ENCODE data around the gene LENG9. TPM values are rescaled to one million over a fixed set of nuclear protein-coding genes. Genes with fewer than 3 reads are reported as not detected.

LENG9 gene
- total RNA-seq, 1 donor from 2014 or later: 6.0 TPM

DNA sequence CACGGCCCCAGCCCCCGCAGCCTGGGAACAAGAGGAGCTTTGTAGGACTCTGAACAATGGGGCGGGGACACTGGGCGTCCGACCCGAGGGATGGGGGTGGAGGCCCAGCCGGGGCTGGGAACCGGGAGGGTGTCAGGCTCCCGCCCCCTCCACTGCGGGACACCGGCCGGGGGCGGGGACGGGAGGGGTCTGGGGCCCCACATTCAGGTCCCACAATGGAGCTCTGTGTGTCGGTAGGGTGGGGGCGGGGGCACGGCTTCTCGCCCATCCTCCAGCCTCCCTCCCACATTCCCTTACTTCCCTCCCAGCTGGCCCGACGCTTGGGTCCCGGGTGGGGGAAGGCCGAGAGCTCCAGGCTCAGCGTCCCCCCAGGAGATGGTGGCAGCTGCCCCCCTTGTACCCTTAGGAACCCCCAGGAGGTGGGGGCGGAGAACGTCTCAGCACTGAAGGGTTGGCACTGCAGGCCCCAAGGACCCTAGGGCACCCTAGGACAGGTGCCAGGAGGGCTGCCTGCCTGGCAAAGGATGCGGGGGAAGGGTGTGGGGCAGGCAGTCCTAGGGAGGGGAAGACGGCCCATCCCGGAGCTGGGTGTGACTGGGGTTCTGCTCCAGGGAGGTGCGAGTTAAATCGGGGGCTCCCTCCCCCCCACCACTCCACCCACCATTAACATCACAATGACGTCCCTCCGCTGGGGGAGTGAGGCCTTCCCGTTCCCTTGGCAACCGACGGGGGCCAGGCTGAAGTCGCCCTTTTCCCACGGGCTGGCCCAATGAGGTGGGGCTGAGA, 43.0 kb downstream of the LENG9 start:
- no peak for DNase-seq

DNA sequence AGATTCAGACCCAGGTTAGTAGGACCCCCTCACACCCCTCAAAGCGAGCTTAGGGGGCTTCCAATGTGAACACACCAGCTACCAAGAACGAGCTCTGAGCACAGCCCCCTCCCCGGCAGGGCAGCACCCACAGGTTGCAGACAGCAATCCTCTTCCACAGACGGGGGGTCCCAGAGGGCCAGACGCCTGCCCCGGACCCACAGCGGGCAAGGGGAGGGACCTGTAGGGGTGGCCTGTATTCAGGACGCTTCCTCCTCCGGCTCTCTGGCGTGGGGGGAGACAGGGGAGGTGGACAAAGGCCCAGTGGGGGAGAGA, 43.6 kb downstream of the LENG9 start:
- DNase-seq: no peak

DNA sequence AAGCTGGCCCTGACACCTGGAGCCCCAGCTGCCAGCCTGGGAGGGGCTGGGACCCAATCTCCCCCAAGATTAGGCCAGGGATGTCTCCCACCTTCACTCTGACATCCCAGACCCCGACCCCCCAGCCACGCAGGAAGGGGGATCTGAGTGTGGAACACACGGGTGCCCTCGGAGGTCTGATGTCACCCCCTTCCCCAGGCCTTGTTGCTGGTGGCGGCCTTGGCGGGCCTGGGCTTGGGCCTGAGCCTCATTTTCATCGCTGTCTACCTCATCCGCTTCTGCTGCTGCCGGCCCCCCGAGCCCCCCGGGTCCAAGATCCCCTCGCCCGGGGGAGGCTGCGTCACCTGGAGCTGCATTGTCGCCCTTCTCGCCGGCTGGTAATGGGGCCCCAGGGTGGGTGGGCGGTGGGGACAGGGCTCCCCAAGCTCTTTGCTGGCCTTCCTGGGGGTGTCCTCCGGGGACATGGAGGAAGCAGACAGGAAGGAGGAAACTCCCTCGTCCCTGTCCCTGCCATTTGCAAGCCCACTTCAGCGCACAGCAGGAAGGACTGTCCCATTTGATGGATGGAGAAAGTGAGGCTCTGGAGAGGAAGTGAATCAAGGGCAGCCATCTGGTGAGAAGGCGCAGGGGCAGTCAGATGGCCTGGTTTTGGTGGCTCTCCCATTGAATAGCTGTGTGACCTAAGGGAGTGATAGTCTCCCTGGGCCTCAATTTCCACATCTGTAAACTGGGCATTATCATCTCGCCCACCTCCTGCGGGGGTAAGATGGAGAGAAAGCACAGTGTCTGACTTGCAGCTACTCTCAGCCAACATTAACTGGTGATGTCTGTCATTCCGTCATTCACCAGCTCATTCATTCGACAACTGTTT, 44.4 kb downstream of the LENG9 start:
- DNase-seq: no peak

DNA sequence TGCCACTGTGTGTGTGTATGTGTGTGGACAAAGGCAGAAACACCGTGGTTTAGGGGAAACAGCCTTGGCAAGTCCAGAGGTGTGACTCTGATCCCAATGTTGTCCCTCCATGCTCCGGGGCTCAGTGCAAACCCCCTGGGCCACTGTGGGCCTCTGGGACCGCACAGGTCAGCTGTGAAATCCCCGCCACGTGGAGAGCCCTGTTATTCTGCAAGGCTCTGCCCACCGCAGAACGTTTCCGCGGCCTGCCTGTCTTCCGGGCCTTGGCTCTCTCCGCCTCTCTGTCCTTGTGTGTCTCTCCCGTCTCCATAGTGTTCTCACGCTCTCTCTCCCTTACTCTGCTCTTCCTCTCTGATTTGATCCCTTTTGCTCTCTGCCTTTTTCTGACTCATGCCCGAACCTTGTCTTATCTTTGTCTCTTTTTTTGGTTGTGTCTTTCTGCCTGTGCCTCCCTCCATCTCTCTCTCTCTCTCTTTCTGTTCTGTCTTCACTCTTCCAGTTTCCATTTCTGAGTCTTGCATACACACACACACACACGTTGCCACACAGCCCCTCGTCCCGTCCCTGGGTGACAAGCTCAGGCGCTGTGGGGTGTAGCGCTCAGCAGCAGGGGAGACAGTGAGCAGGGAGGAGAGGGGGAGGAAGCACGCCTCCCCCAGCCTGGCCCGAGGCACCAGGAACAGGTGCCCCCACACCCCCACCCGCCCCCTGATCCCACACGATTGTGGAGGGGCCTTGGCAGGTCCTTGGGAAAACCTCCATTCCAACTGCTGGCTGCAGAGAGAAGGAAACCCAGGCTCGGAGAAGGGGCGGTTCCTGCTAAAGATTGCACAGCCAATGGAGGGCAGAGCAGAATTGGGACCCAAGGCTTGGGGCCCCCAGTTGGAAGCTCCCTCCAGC, 45.3 kb downstream of the LENG9 start:
- DNase-seq: no peak

DNA sequence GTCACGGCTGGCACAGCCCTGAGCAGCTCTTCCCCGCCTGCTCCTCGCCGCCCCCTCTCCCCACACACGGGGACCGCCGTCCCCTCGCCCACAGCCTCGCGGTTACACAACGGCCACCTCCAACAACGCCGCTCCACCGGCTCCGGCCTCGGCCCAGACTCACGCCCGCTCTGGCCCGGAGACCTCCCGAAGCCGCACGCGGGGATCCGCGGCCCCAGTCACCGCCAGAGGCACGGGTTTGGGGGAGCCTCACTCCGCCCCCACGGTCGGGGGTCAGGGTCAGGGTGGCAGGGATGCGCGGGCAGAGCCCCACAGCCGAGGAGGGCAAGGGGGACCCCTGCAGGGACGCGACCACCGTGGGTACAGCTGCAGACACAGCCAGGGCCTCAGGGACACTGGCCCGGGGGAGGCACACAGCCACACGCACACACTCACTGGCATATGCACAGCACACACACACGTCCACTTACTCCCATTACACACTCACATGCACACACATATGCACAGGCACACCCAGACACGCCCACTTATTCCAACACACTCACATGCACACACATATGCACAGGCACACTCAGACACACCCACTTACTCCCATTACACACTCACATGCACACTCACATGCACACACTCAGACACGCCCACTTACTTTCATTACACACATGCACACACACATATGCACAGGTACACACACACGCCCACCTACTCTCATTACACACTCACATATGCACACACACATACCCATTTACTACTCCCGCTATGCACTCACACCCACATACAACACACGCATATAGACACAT, 46.7 kb downstream of the LENG9 start:
- no peak for DNase-seq

DNA sequence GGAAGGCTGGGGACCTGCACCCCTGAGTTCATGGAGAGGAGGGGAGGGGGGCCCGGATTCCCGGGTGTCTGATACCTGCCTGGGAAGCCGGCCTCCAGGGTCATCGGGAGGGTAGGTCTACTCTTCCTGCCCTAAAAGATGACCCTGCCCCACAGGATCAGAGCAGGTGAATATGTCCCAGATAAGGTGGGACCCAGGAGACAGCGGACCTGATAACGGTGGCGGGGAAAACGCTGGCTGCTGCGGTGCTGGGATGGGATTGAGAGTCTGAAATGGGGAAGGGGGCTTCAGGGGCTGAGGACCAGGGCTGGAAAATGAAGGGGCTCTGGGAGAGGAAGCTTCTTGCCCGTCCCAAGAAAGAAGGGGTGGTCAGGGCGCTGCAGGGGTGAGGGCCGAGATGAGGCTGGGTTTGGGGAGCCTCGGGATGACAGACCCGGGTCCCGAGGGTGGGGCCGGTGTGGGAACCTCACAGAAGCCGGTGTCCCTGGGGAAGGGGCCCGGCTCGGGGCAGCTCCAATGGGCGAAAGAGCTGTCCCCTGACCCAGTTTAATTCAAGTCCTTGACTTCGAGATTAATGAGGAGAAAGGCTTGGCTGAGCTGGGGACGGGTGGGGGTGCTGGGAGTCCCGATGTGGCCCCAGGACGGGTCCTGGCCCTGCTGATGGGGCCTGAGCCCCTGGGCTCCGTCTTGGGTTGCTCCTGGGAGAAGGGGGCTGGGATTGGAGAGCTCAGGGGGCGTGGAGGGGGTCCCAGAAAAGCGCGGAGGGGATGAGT, 47.5 kb downstream of the LENG9 start:
- no peak for DNase-seq

DNA sequence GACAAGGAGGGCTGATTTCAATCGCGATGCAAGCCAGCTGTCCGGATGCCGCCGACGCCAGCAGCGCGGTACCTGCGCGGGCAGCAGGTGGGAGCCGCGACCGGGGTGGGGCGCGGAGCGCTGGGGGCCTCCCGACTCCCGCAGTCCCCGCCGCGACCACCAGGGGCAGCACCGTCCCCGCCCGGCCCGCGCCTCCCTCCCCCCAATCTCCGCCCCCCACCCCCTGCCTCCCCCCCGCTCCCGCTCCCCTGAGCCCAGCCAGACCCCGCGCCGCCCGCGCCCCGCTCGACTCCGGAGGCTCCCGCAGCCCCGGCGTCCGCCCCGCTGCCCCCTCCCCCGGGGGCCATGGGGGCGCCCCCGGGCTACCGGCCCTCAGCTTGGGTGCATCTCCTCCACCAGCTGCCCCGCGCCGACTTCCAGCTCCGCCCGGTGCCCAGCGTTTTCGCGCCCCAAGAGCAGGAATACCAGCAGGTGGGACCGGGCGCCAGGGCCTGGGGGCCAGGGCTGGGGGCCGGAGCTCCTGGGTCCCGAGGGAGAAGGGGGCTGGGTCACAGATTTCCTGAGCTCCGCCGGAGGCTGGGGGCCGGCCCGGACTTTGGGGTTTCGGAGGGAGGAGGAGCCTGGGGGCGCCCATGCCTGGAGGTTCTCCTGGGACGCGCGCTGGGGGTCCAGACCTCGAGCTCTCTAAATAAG, 48.2 kb downstream of the LENG9 start, which contains the start of gene TTYH1:
TTYH1 (plus strand) TSS at position 257 of the 693 bp plus-strand sequence; CDS start at position 346, 89 bp downstream.
- DNase-seq: no peak

DNA sequence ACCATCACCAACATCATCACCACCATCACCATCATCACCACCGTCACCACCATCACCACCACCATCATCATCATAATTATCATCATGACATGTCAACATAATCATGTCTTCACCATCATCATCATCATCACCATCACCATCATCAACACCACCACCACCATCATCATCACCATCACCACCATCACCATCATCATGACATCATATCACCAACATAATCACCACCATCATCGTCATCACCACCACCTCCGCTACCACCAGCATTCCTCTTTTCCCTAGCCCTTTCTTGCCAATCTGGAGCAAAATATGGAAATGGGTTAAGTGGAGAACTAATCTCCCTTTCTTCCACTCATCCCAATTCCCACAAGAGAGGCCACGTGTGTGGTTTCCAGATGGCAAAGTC, 49.4 kb downstream of the LENG9 start:
- no peak for DNase-seq

DNA sequence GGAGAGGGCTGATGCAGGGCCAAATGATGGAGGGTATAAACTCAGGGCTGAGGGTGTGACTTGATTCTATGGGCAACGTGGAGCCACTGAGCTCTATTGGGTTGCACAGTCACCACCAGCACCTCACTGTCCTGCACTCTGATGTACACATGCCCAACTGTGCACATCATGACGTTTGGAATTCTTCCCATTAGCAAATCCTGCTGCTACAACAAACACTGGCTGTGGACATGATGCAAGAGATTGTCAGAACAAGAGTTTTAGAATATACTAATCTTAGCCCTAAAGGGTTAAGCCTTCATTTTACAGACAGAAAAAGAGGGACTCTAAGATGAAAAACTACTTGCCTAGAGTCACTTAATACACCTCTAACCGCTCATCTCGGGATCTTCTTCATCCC, 50.7 kb downstream of the LENG9 start:
- DNase-seq: no peak

Other genes starting within 250 kb of the LENG9 start
- gene LILRB3, start 240.8 kb downstream of the LENG9 start, total RNA-seq: not detected in 2 replicates
- gene LILRA6, start 221.0 kb downstream of the LENG9 start, total RNA-seq: not detected in 2 replicates
- gene LILRB5, start 206.5 kb downstream of the LENG9 start, total RNA-seq: not detected in 2 replicates
- not detected in 2 replicates for gene LILRB2, start 182.7 kb downstream of the LENG9 start, total RNA-seq
- gene LILRA5, start 150.6 kb downstream of the LENG9 start, total RNA-seq: not detected in 2 replicates
- not detected in 2 replicates for gene LILRA4, start 124.6 kb downstream of the LENG9 start, total RNA-seq
- gene LAIR1, start 98.8 kb downstream of the LENG9 start, total RNA-seq: not detected in 2 replicates
- not detected in 2 replicates for gene TTYH1, start 48.3 kb downstream of the LENG9 start, total RNA-seq
- gene LENG8, start 14.6 kb downstream of the LENG9 start, total RNA-seq: 40.7 and 41.0 TPM in 2 replicates
- gene CDC42EP5, start 9.5 kb upstream of the LENG9 start, total RNA-seq: 86.9 and 136 TPM in 2 replicates
- not detected in 2 replicates for gene LAIR2, start 39.1 kb upstream of the LENG9 start, total RNA-seq
- gene LILRA2, start 110.0 kb upstream of the LENG9 start, total RNA-seq: not detected in 2 replicates
- not detected in 2 replicates for gene LILRA1, start 129.9 kb upstream of the LENG9 start, total RNA-seq
- gene LILRB1, start 166.7 kb upstream of the LENG9 start, total RNA-seq: not detected in 2 replicates
- gene LILRB4, start 199.2 kb upstream of the LENG9 start, total RNA-seq: not detected in 2 replicates

All from dermis blood vessel endothelial cell (primary cell).